Measurements from ENCODE around the gene RPLP1. TPM values are rescaled to one million over a fixed set of nuclear protein-coding genes. Genes with fewer than 3 reads are reported as not detected.

RPLP1 gene
- total and polyA plus RNA-seq, 2 of the 8 experiments (the other 6 are each of a cell fraction or from before 2014, with no cell fraction given), result 2,089 to 4,387 TPM

DNA sequence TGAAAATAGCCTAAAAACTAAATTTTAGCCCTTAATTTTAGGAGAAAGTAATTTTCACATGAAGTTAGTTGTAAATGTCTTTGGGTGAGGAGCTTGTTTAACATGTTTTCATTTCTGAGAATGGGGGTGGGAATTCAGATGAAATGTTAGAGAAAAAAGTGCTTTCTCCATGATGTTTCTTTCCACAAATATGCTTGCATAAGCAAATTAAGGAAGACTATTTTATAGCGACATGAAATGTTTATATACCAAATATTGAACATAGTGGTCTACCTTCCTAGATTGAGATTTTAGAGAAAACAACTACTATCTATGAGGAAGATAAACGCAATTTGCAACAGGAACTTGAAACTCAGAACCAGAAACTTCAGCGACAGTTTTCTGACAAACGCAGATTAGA lies 13.0 kb upstream of the RPLP1 start:
- Histone ChIP-seq H2AFZ (ENCODE audit: low read length) (no peak overlapping the region), H3K36me3 (ENCODE audit: control insufficient read depth in 2 of 4, insufficient read depth in 4 of 4, low read length in 3 of 4) (peaks cover 17 to 79% (median 61%) of the 10 kb centered on the region in 4 experiments), H3K4ac (replicated peaks; ENCODE audit: insufficient read length, low read depth, low read length) (no peak overlapping the region), H4K20me1 (replicated peaks in 1 of 2; ENCODE audit: control insufficient read depth in 1 of 2, insufficient read depth in 2 of 2, low read length in 2 of 2) (peaks cover 1 to 2% of the 10 kb centered on the region in 2 experiments), H3K23ac (ENCODE audit: insufficient read length) (no peak overlapping the region), H3K79me2 (ENCODE audit: control insufficient read depth in 1 of 2, insufficient read depth in 2 of 2, low read length in 2 of 2) (peaks cover 0 to 3% of the 10 kb centered on the region in 2 experiments; a peak in 1 of 4 replicates), H3K18ac (ENCODE audit: extremely low read depth, low read length) (no peak overlapping the region), H2BK120ac (replicated peaks; ENCODE audit: low read depth, low read length) (no peak overlapping the region), H2BK12ac (ENCODE audit: low read depth, low read length) (no peak overlapping the region), H3K4me1 (replicated peaks in 1 of 4; ENCODE audit: control insufficient read depth in 3 of 4, insufficient read depth in 4 of 4, low read length in 3 of 4) (no peaks in the 10 kb centered on the region; a peak in 1 of 7 replicates), H2AK5ac (ENCODE audit: low read depth, low read length) (no peak overlapping the region), H3K56ac (replicated peaks; ENCODE audit: insufficient read length, low read depth, low read length) (no peak overlapping the region), H3K4me2 (ENCODE audit: insufficient read depth in 1 of 2, low read depth in 2 of 2, low read length in 2 of 2) (no peak overlapping the region), H3K23me2 (ENCODE audit: low read depth, low read length) (no peaks in the 10 kb centered on the region), H3K27me3 (replicated peaks in 1 of 4; ENCODE audit: control insufficient read depth in 3 of 4, extremely low read depth in 1 of 4, insufficient read depth in 3 of 4, low read length in 3 of 4) (no peaks in the 10 kb centered on the region), H2BK15ac (ENCODE audit: low read length) (no peak overlapping the region), H3K9ac (replicated peaks in 1 of 4; ENCODE audit: extremely low read depth in 1 of 4, low read depth in 3 of 4, low read length in 3 of 4) (no peak overlapping the region), H2BK20ac (ENCODE audit: low read length) (no peak overlapping the region), H3K14ac (ENCODE audit: insufficient read length) (no peak overlapping the region), H4K8ac (ENCODE audit: extremely low read depth, insufficient read depth, low read length) (no peak overlapping the region), H2BK5ac (ENCODE audit: low read depth, low read length) (no peak overlapping the region), H3K9me3 (ENCODE audit: insufficient read depth in 2 of 2, low read depth in 1 of 2, low read length in 1 of 2) (no peaks in the 10 kb centered on the region), H3K4me3 (ENCODE audit: extremely low read depth in 1 of 4, insufficient read depth in 2 of 4, low read depth in 3 of 4, low read length in 4 of 4) (no peak overlapping the region), H4K91ac (replicated peaks; ENCODE audit: insufficient read length, low read length) (no peak overlapping the region), H3K79me1 (ENCODE audit: low read depth, low read length) (peaks cover 2% of the 10 kb centered on the region; the same call in 1 of the 2 replicates), H4K5ac (ENCODE audit: insufficient read length, low read depth, low read length) (no peak overlapping the region), H3K27ac (ENCODE audit: low read depth, low read length) (no peak overlapping the region)
- ChIA-PET POLR2A (ENCODE audit: partially characterized antibody) (interaction anchor here (1.0 to 3.0 kb wide), 4 partner anchors 8 to 18 kb away, joined by 3 to 21 read pairs (median 9); partner anchors contain the start of gene RPLP1), CTCF (ENCODE audit: partially characterized antibody) (interaction anchor here (0.6 to 1.3 kb wide), 3 partner anchors 14 to 23 kb away, joined by 3 to 4 read pairs (median 3); no protein-coding TSS in a partner anchor)
- FAIRE-seq, result no peak
- WGBS, 2 experiments (ENCODE audit: extremely low coverage in 1 of 2, insufficient coverage in 1 of 2, insufficient read length in 1 of 2, insufficient replicate concordance in 2 of 2, low coverage in 1 of 2, low lambda C conversion rate in 2 of 2, missing lambda C conversion rate in 1 of 2), result 91% methylated on average over 4 of the region's 4 CpGs; no CpG with 5 or more reads in 1 of the 2 experiments
- DNase-seq (ENCODE audit: low read depth in 1 of 2, low spot score in 2 of 2), result no peak
- TF ChIP-seq NRF1 (IDR thresholded peaks at IDR 0.05; ENCODE audit: low read depth, low read length) (no peak), MAFK (IDR thresholded peaks at IDR 0.05; ENCODE audit: low read depth, low read length) (peak; percentile 45; the same call in 1 of the 2 replicates)

Measured in H1 (cell line).